ENCODE data around the gene NEK10.

NEK10 gene

DNA sequence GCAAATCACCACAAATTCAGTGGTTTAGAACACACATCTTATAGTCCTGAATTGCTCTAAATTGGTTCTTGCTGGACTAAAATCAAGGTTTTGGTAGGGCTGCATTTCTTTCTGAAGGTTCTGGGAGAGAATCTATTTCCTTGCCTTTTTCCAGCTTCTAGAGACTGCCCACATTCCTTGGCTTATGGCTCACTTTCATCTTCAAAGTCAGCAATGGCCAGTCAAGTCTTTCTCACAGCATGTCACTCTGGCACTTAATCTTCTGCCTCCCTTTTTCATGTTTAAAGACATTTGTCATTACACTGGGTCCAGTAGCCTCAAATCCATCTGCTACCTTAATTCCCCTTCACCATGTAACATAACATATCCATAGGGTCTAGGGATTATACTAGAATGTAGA is 149.0 kb downstream of the NEK10 start:
- no peak for DNase-seq

DNA sequence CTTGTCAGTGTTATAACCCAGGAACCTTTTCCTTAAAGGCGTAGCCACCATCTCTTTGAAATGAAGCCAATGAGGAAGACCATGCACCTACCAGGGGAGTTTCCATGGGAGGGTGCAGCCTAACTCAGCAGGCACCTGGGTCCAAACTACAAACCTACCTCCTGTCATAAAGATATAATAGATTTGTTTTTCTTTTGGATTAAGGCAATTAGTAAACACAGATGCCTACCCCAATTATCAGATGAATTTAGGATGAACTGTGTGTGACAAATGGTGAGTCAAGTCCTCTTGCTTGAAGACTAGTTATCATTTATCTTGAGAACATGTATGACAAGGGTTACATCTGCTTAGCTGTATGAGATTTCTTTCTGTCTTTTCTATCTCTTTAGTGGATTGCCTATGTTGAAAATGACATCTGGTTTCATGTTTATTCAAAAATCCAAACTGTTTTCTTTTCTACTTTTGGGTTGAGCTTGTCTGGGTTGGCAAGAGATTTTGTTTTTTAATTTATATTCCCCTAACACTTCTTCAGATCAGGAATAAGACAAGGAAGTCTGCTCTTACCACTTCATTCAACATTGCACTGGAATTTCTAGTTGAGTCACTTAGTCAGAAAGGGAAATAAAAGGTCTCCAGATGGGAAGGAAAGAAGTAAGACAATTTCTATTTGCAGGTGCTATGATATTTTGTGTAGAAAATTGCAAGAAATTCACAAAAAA is 149.9 kb downstream of the NEK10 start:
- no peak for DNase-seq

DNA sequence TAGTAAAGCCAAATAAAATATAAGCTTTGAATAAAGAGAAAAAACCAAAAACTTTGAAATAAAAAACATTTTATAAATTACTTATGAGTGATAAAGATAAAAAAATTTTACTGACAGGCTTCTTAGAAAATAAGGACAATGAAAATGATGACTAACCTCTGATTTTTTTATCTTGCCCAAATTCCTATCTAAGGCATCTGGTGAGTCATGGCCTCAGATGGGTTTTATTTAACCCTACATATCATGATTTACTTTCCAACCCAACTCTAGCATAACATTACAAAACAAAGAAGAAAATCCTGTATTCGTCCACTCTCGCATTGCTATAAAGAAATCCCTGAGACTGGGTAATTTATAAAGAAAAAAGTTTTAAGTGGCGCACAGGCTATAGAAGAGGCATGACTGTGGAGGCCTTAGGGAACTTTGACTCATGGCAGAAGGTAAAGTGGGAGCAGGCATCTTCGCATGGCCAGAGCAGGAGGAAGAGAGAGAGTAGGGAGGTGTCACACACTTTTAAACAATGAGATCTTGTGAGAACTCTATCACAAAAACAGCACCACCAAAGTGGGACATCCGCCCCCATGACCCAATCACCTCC is 152.1 kb downstream of the NEK10 start:
- DNase-seq: no peak

DNA sequence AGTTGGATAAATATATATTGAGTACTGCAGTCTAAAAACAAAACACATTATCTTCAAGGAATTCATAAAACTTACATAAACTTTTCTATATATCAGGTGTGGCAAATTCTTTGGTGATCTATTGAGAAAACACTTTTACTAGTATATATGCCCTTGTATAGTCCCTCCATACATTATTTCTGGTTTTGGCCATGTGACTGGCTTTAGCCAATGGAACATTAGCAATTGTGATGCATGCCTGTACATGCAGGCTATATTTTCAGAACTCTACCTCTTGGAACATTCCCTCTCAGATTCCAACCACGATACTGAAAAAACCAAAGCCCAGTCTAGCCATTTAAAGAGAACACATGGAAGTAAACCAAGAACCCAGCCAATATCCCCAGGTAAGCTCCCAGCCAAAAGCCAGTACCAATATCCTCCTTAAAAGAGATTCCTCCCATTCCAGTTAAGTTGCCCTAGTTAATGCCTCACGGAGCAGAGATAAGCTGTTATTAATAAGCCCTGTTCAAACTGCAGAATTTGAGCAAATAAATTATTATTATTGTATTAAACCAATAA is 152.8 kb downstream of the NEK10 start:
- no peak for DNase-seq

DNA sequence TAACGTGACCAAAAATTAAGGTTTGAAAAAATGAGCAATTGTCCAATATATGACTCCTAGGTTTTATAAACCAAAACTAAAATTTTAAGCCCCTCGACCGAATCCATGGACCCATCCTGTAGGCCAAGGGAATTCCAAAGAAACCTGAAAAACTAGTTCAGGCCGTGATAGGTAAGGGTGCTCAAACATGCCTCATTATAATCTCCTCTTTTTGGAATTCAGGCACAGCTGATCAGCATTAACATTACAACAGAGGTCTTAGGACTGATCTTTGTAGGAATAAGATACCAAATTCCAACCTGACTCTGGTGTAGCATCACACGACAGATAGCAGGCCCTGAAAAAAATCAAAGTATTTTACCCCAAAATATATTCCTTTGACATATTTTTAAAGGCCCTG is 155.7 kb downstream of the NEK10 start:
- DNase-seq: no peak

DNA sequence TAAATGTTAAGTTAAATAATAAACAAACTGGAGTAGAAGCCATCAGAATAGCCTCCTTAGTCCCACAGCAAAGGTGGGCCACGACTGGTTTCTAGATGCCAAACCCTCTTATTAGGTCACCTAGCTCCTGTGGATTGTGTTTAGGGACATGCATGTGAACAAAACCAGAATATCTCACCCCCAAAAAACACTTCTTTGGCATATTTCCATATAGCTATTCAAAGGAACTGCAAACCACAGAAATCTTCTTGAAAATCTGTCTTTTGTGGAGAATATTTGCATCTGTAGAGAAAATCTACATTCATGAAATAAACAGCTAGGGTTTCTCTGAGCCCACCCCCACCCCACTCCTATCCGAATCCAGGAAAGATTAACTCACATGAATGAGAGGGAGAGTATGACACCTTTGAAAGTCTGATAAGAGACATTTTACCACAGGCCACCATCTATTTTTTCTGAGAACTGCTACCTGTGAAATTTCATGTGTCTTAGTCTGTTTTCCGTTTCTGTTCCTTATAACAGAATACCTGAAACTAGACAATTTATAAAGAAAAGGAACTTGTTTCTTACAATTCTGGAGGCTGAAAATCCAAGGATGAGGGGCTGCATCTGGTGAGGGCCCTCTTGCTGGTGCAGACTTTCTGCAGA is 159.4 kb downstream of the NEK10 start:
- no peak for DNase-seq

DNA sequence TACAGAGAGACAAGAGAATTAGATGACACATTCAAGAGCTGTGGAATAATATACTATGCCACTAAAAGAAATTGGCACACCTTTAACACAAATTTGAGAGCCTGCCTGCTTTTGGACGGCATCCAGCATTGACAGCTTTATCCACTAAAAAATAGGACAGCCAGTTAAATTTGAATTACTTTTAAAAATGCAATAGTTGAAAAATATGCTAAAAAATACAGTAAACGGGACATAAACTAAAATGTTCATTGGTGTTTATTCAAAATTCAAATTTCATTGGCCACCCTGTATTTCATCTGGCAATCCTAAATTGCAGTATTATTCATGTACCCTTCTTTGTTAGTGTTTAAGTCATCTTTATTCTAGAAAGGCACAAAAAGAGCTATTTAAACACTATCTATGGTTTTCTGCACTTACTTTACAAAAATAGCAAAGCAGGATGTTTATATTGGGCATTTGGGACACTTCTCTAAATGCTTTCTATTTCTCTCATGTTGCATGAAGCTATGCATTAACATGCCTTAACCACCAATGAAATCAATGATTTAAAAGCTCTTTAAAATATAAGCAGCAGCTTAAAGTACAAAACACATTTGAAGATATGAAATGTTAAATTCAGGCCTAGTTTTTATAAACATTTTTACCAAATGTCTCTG is 160.1 kb downstream of the NEK10 start:
- no peak for DNase-seq

DNA sequence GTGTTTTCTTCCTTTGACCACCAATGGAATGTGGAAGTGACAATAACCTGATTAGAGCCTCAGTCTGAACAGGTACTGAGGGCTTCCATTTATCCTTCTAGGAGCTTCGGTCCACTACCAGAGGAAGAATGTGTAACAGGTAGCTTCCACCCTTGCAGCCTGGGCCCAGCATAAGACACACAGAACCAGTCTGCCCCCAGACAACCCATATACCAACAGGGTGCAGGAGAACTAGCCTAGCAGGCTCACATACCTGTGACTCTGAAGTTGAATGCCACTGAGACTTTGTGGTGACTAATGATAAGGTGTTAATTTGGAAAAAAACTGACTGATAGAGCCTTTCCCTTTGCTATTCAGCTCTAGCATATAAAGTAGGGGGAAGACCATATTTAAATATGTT is 166.2 kb downstream of the NEK10 start:
- DNase-seq: no peak

DNA sequence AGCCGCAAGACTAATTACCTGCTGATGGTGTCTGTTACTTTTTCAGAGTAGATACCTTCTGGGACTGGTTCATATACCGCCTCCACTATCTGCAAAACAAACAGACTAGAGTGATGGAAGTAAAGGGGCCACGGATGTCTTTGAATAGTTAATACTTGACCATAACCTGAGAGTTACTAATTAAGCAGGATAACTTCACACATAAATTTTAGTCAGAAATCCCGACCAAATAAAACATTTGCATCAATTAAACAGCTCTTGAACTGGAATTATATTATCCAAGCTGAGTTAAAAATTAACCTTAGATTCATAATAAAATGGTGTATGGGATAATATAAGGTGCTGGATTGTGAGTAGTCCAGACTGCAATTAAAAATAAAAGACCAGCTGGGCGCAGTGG is 167.7 kb downstream of the NEK10 start:
- DNase-seq: no peak

DNA sequence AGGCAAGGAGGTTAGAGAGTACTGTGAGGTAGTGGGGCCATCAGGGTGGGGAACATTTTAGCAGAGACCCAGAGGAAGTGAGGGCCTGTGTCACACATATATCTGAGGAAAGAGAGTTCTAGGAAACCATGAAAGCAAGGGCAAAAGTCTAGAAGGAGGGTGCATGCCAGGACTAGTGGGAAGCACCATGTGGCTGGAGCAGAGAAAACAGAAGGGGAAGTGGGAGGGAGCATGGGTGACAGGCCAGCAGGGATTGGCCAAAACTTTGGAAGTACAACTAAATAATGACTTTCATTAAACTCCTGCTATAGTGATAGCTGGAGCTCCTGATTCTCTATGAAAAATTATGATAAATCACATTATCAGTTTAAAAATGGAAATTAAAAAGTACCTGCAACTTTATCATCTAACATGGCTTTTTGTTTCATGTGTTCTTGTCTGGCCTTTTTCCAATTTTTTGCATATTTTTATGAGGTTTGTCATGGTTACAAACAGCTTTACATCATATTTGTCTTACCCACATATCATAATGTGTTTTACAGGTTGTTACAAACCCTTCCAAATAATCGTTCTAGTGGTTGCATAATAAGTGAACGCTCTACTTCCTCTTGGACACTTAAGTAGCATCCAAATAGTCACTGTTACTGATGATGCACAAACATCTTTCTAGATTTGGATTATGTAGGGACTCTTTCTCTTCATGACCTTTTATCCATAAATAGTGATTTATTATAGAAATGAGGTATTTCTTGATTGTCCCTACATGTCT is 168.3 kb downstream of the NEK10 start:
- DNase-seq: no peak

DNA sequence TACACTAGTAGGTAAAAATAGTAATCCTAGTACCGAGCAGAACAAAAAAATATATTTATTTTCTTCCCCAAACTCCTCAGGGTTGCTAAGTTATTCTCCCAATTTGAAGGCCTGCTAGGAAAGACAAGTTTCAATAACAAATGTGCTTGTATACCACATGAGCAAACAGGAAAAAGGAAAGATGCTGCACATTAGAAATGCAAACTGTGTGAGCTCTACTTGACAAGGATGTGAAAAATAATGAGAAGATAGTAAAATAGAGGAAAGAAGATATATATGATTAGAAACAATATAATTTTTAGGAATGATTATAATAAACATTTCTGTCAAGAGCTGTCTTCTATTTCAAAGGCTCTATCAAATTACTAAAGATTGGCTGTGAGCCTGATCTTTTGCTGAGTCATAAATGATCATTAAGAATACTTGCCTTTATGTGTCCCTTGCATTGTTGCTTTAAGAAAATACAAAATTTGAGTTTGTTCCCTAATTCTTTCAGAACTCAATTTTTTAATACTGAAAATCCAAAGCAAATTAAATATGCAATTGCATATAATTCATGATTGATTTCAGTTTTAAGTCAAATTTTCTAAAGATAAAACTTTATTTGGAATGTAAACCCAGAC is 174.2 kb downstream of the NEK10 start:
- no peak for DNase-seq

DNA sequence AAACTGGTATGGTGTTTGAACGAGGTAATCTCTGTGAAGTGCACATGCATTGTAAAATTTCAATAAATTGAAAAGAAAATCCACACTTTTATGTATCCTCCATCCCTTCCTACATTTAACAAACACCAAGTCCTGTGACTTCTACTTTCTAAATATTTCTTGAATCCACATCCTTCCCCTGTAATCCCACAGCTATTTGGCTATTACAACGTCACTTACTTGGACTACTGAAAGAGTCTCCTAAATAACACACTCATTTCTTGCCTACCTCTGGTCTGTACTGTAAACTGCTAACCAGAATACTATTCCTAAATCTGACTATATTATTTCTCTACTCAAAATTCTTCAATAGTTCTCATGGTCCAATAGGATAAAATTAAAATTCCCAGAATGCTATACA is 176.1 kb downstream of the NEK10 start:
- no peak for DNase-seq

DNA sequence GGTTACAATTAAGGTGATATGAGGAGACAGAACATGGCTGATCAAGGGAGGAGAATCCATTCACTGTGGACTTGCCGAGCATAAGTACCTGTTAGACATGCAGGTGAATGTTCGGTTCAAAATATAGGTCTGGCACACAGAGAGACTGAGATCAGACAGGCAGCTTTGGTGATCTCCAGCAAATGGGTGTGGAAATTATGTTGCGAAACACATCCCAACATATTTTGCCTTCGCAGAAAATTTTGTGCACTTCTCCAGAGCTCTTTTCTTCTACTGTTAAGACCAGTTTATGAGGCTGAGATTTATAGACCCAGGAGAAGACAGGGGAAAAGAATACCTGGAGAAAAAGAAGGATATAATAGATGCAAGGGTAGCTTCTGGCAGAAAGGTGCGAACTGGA is 183.2 kb downstream of the NEK10 start:
- no peak for DNase-seq

DNA sequence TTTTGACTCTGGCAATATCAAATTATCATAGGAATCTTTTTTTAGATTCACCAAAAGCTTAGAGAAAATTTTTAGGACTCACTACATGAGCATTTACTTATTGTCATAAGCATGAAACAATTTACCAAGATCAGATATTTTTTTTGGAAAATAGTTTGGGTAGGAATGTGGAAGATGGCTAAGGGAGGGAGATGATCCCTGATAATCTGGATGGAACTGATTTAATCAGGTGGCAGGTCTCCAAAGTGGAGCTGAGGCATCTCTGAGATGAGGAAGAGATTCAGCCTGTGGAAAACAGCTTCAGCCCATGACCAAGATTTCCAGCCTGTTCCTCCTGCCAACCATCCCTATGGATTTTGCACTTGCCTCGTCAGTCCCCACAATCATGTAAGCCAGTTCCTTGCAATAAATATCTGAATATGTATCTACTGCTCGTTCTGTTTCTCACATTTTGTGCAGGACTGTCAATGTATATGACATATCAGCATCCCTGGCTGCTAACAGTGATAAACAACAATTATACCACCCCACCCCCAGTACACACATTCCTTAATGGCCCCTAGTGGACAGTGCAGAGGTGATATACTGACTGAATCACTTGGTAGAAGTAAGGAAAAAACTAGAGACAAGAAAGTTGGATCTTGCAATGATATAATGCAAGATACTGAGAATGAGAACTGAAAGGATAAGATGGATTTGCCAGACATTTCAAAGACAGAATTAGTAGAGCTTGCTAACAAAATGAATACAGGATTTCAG is 183.8 kb downstream of the NEK10 start:
- DNase-seq: no peak

DNA sequence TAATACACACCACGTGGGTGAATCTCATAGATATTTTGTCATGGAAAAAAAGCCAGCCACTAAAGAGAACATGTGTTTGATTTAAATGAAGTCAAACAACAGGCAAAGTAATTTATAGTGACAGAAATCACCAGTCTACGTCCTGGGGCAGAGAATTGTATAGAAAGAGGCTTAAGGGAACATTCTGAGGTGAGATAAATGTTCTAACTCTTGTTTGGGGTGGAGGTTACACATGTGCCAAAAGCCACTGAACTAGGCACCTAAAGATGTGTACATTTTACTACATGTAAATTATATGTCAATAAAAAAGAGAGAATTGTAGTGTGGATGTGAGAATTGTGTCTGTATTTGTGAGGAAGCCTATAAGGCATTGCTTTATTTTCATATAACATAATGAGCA is 184.9 kb downstream of the NEK10 start:
- DNase-seq: no peak

DNA sequence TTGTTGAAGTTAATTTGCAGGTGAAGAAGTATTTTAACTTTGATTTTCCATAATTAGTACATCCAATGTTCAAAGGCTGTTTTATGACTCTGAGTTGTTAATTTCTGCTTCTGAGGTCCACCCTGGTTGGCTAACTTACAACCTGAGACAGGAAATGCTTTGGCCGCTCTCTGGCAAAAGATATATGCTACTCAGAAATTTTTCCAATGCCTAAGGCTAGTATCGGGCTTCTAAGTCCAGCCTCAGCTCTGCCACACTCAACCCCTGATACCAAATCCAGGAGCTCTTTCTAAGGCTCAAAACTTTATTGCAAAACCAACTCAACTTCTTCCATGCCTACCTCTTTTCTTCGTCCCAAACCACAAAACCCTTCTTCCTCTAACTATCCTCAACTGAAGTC is 192.9 kb downstream of the NEK10 start:
- no peak for DNase-seq

DNA sequence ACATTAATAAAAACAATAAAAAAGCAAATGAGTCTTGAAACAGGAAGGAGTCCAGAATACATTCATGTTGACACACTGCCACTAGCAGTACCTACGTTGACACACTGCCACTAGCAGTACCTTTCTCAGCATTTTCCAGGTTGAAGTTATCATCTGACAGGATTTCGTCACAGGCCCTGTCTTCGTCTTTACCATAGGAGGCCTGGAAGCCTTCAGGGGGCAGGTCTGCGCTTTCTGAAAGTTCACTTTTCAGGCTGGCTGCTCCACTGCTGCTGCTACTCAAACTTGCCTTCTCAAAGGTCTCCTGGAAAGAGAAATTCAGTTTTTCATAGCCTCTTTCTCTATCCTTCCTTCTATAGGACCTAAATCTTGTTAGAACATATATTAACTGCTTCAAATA is 194.7 kb downstream of the NEK10 start:
- no peak for DNase-seq

DNA sequence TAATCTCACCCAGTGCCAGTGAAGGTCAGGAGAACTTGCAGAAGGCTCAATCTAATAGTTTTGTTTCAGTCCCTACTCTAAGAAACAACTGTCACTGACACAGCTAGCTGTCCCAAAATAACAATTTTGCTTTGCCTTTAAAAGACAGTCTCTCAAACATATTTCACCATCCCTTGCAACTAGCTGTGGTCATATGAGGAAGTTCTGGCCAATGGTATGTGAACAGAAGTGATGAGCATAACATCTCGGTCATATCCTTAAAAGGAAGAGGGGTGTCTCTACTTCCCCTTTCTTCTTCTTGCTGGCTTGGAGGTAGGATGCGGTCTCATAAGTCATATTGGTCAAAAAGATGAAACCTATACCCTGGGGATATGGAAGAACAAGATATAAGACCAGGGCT is 198.1 kb downstream of the NEK10 start:
- DNase-seq: no peak

DNA sequence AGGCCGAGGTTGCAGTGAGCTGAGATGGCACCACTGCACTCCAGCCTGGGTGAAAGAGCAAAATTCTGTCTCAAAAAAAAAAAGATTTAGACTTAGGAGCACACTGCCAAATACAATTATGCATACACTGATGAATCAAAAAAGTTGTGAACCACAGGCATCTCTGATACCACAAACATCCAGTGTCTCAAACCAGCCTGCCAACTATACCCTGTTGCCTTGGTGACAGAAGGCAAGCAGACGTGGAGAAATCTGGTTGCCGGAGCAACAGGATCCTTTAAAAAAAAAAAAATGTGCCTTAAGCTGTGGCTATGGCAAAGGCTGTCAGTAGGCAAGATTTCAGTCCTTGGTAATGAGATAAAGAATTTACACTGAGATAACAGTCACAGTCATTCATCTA is 202.3 kb downstream of the NEK10 start:
- DNase-seq: no peak

DNA sequence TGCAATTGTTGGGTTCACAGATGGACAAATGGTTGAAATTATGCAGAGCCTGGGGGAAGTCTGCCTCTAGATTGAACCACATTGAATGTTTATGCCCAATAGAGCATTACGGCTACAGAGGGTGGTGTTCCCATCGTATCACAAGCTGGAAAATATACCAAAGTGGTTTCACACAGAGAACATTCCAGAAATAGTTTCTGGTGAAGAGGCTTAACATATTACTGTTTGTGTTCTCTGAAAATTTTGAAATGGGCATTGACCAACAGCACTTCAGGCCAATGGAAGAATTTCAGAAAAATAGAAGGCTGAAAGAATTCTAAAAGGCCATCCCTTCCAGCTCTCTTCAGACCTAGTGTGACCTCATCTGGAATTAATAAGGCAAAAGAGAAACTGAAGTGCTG is 203.9 kb downstream of the NEK10 start:
- no peak for DNase-seq

DNA sequence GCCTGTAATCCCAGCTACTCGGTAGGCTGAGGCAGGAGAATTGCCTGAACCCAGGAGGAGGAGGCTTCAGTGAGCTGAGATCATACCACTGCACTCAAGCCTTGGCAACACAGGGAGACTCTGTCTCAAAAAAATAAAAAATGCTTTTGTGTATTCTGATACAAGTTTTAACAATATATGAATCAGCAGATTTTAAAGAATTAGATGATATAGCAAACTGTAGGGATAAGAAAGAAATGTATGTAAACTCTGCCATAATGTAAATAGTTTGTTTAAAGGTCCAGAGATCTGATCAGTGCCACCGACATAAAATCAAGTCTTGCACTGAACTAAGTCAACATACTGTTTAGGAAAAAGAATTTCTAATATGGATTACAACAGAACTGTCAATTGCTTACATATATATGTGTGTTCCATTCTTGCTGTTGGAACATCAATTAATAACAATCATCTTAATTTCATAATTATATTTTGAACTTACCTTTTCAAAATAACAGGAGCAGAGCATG is 208.3 kb downstream of the NEK10 start:
- no peak for DNase-seq
